G401 (cell line): ENCODE results near the gene FAM237A. TPM values are rescaled to one million over a fixed set of nuclear protein-coding genes. Genes with fewer than 3 reads are reported as not detected.

Experiments
- DNase-seq: peaks from one replicate; pipeline ENCODE4 v3.0.0-alpha.2; 2015; ENCODE audit warnings: low spot score
- in situ Hi-C: cut with HindIII; loops from 2 replicates; pipeline ENCODE4 v1.10.0; 2016; ENCODE audit warnings: low sequenced_read_pairs, mixed read lengths
- total RNA-seq: library from RNA; depleted of rRNA; stranded (reverse); fragments of >200 nt; shearing (Covaris generic); gene quantifications from 2 replicates; pipeline ENCODE4 v1.2.3, GENCODE V29; 2014; rRNA removed

FAM237A gene
- not detected in 2 replicates for total RNA-seq

- DNase-seq: peak; percentile 13
- in situ Hi-C loops: no loop called here
These were observed at the start of gene FAM237A for GRCh38 chr2:206642075-206643025. FAM237A (plus strand) TSS chr2:206642487; CDS start chr2:206644237, 1,750 bp downstream.

DNA sequence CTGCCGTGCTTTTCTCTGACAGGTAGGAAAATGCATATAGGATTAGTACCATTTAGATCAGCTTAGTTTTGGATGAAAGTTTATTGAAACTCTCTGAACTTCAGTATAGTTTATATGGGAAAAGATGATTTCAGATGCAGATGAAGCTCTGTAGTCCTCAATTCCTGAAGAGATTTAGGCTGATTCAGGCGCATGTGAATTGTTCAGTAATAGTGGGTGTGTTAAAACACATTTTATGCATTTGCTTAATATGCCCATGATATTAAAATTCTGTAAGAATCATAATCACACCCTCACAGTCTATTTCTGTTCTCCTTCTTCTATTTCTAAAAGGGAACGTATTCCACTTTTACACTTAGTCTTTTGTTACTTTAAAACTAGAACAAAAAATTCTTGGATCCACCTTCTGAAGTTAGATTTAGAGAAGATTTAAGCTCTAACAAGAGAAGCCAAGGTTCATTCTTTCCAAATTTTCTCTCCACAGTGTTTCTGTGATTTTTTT lies 44.5 kb upstream of the FAM237A start:
- in situ Hi-C loops: no loop called here
- no peak for DNase-seq

- in situ Hi-C loops: no loop called here
- DNase-seq: no peak
These were observed 39.0 kb upstream of the FAM237A start for GRCh38 chr2:206603243-206603642.

DNA sequence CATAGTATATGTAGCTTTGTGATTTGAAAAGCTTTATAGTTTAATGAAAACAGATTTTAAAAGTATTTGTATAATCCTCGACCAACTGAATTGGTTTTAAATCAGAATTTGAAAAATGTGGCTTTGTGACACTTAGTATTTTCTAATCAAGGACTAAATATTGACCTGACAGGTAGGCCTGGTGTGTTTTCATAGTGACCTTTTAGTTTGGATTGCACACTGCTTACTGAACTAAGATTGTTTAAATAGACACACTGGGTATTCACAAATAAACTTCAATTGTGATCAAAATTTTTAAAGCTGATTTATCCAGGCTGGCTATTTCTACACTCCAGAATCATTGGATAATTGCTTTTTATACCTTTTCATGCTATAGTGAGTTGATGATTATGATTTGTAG lies 31.8 kb upstream of the FAM237A start:
- DNase-seq: no peak

GRCh38 chr2:206611191-206611590 lies 31.1 kb upstream of the FAM237A start:
- no peak for DNase-seq
- in situ Hi-C loops: no loop called here

More for the DNA sequence above, 31.8 kb upstream of the FAM237A start:
- in situ Hi-C loops: no loop called here

DNA sequence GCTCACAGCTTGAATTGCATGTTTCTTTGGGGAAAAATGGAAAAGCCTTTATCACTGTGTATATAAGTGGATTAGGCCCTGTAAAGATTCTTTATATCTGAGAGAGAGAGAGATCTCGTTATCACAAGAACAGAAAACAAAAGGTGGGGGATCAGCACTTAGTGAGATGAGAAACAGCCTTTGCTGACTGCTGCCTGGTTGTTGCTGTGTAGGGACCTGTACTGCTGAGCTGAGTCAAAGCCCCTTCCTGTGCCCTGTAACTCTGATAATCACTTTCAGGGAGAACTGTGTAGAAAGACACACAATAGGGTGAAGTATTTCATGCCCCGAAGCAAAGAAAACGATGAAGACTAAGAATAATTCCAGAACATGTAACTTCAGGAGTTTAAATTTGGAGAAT lies 30.6 kb upstream of the FAM237A start:
- no peak for DNase-seq
- in situ Hi-C loops: no loop called here

GRCh38 chr2:206614811-206615210 lies 27.5 kb upstream of the FAM237A start:
- in situ Hi-C loops: no loop called here
- DNase-seq: no peak

DNA sequence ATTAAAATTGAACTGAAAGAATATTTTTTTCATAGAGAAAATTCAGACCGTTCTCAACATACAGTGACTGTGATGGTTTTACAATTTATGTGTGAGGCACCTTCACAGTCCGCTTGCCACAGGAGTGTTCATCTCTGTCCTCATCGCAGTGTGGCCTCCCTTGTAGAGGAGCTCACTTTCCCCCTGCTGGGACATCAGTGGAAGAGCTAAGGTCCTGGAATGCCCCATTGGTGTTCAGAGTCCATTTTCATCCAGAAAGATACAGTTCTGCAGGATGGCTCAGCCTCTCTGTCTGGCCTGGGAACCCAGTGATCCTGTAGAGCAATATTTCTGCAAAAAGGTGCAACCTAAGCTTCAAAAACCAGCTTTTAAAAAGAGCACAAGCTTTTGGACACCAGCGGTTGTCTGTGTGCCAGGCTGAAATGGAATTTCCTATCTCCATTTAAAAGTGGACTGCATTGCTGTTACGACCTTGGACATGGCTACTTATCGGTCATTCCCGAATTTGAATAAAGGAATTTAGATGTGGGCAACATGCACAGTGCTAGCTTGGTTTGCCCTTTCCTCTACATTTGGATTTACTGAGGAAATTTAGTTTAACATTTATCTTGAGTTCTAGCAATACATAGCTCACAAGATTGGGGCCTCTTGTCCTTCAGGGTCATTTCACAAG lies 26.7 kb upstream of the FAM237A start:
- in situ Hi-C loops: no loop called here
- DNase-seq: no peak

DNA sequence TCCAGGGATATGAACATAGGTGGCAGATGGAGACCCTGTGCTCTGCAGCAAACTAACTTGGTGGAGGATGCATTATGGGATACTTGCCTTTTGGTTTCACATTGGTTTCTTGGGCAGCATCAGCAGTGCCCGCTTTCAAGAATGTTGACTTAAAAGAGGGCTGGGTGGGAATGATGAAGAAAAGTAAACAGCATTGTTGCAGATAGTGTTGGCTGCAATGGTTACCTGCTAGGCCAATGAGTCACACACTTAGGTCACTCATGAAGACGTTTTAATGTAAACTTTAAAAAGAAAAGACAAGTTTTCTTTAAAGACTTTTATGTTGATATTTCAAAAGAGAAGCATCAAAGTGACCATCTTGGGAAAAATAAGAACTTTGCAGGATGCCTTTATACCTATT lies 26.1 kb upstream of the FAM237A start:
- DNase-seq: no peak
- in situ Hi-C loops: no loop called here

- no peak for DNase-seq
- in situ Hi-C loops: no loop called here
These were observed 23.3 kb upstream of the FAM237A start for GRCh38 chr2:206619011-206619410.

DNA sequence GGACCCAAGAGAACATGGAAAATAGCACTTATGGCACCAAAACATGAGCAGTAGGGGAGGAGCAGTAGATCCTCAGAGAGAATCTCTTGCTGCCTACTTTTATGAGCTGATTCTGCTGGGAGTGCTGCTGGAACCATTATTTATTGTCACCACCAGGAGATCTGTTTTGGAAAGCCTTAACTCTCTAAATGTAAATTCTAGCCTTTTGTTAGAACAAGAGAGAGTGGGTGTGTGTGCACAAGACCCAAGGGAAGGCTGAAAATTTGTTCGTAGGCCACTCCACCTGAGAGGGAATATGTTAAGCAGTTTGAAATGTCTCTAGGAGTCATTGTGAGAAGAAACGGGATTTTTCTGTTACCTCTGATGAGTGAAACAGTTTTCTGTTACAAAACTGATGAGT lies 16.2 kb upstream of the FAM237A start:
- in situ Hi-C loops: no loop called here
- DNase-seq: no peak

DNA sequence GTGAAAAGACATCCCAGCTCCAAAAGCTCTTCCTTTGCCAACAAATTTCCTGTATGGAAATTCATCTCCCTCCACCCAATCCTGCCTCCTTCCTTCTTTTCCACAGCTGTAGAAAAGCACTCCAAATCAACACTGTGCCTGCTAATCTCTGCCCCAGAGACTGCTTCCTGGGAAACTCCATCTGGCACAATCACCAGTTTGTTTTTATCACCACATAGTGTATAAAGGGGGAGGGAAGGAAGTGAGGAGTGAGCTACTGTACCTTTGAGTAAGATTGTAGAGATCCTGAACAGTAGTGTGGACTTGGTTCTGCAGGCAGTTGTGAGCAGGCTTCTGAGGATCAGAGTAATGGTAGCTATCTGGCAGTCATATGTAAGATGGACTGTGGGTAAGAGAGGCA lies 14.7 kb upstream of the FAM237A start:
- in situ Hi-C loops: no loop called here
- DNase-seq: no peak

- in situ Hi-C loops: no loop called here
- no peak for DNase-seq
These were observed 10.9 kb upstream of the FAM237A start for GRCh38 chr2:206631340-206631739.

DNA sequence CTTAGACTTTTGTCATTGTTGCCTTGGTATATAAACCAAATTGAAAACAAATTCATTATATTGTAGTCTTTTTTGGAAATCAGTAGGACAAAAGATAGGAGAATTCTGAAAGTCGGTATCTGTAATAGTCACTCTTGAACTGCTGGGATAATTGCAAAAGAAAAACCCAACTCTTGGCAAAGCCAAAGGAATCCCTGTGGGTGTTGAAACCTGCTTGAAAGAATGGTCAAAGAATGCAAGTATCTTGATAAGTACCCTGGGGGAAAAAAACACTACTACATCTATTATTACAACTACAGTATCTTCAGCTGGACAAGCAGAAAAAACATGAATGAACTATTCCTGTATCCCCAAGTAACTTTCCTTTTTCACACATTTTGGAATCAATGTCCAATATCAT lies 7.3 kb upstream of the FAM237A start:
- in situ Hi-C loops: no loop called here
- no peak for DNase-seq

GRCh38 chr2:206639636-206640035 lies 2.7 kb upstream of the FAM237A start:
- no peak for DNase-seq
- in situ Hi-C loops: no loop called here

DNA sequence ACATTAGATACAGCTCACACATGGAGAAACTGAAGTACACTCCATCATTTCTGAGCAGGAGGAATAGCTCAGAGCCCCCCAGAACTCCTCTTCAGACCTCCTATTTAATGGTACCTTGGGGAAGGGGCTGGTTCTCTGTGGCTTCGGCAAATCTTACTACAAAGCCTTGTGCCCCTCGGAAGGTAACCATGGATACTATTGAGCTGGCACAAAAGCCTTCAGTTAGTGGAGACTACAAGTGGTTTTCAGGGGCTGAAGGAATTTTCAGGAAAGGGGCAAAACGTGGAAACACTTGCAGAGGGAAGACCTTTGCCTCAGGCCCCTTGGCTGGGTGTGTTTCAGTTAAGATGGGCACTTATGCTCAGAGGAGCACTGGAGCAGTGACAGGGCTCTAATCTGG lies 1.1 kb upstream of the FAM237A start:
- DNase-seq: no peak
- in situ Hi-C loops: no loop called here

GRCh38 chr2:206647985-206648384 lies 5.7 kb downstream of the FAM237A start:
- DNase-seq: no peak
- in situ Hi-C loops: no loop called here

GRCh38 chr2:206657087-206657486 lies 14.8 kb downstream of the FAM237A start:
- in situ Hi-C loops: no loop called here
- DNase-seq: no peak

DNA sequence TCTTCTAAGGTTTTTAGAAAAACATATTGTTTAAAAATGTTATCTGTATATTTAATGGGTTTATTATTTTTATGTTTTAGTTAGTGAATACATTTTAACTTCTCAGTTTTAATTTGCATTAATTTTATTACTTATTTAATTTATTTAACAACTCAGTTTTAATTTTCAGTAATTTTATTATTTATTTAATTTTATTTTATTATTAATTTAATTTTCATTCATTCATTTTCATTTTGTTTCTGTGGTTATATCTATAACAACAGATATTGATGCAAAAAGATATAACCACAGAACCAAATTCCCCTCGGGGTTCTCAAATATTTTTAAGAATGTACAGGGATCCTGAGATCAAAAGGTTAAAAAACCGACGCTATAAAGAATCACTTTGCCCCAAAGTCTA lies 23.0 kb downstream of the FAM237A start:
- DNase-seq: no peak
- in situ Hi-C loops: no loop called here
